NCI-H1105 (cell line): ENCODE measurements around the gene CDH6.

ENCODE experiments used
- DNase-seq: peaks from one replicate; lab custom pipeline; 2025; lab: John Stamatoyannopoulos, UW

CDH6 gene

GRCh38 chr5:31204958-31205357 lies 11.5 kb downstream of the CDH6 start:
- no peak for DNase-seq

- no peak for DNase-seq
Observed at GRCh38 chr5:31208043-31208442, 14.6 kb downstream of the CDH6 start.

GRCh38 chr5:31209334-31209733 lies 15.8 kb downstream of the CDH6 start:
- DNase-seq, result no peak

- no peak for DNase-seq
Observed at GRCh38 chr5:31211098-31211497, 17.6 kb downstream of the CDH6 start.

GRCh38 chr5:31213257-31213656 lies 19.8 kb downstream of the CDH6 start:
- no peak for DNase-seq

DNA sequence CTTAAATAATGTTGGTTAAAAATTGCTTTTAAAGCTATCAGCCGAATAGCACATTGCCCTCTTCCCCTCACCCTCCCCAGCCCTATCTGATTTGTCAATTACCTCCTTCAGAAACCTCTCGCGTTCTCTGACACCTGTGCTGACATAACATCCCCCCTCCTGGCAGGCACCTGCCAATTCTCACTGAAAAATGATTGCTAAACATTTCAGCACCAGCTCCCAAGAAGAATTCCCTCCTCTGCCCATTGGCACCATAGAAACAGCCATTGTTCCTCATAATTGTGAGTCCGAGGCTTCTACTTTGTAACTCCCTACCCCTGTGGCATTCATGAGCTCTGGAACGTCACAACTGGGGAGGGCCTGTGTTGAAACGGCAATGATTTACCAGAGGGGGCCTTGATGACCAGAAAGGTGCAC lies 20.2 kb downstream of the CDH6 start:
- DNase-seq, result no peak

GRCh38 chr5:31214229-31214628 lies 20.7 kb downstream of the CDH6 start:
- no peak for DNase-seq

DNA sequence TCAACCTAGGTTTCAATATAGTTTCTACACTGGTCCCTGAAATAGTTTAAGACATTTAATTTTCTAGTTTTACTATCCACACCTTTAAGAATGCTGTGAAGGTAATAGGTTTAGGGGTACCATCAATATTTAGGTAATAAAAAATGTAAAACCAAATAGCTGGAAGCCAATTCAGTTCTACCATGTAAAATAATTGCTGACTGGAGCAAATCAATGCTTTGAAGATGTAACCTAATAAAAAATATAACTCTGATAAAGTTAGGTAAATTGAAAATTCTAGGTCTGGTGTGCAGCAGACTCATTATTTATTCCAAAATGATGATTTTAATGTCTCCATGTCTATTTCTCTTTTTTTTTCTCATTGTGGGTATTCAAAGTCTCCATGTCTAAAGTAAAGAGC lies 21.8 kb downstream of the CDH6 start:
- no peak for DNase-seq

DNA sequence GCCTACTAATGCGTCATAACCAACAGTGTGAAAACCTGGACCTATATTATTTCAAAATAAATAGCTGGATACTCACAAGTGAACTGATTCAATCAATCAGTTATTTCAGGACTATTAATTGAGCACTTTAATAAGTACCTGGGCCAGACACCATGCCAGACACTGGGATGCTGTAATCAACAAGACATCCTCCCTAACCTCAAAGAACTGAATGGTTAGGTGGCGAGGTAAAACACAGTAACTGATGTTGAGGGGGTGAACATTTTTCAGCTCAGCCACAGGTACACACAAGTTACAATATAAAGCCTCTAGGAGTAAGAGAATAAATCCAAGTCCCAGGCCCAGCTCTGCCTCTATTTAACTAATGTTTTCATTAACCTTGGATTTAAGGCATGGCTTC lies 24.0 kb downstream of the CDH6 start:
- no peak for DNase-seq

DNA sequence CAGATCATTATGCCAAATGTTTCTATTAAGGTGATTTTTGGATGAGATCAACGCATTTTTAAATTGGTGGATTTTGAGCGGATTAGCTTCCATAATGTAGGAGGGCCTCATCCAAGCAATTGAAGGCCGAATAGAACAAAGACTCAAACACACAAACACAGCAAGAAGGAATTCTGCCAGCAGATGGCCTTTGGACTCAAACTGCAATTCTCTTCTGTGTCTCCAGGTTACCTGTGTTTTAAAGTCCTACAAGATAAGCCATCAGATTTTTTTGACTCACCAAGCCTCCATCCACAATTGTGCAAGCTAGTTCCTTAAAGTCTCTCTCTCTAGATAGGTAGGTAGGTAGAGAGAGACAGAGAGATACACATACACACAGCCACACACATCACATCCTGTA lies 25.5 kb downstream of the CDH6 start:
- no peak for DNase-seq

GRCh38 chr5:31221001-31221400 lies 27.5 kb downstream of the CDH6 start:
- DNase-seq, result no peak

GRCh38 chr5:31225118-31225517 lies 31.6 kb downstream of the CDH6 start:
- no peak for DNase-seq

- no peak for DNase-seq
Observed at GRCh38 chr5:31225613-31226012, 32.1 kb downstream of the CDH6 start.

DNA sequence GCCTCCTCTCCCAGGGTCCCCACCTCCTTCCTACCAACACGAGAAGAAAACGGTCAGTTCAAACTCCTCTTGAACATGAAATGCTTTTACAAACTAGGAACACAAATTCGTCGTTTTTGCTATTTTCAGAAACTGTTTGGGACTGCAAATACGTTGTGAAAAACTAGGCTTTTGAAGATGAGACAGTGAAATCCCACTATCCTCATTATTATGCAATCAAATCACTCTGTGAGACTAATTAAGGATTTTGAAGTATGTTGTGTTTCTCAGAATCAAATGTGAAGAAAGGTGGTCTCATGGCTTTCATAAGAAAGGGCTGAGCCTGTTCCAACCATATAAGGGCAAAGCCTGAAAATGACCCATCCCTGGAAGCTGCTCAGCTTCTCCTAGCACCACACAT lies 33.2 kb downstream of the CDH6 start:
- DNase-seq, result no peak

- DNase-seq, result no peak
Observed at GRCh38 chr5:31229266-31229665, 35.8 kb downstream of the CDH6 start.

- DNase-seq, result no peak
Observed at GRCh38 chr5:31231177-31231838, 37.8 kb downstream of the CDH6 start.

DNA sequence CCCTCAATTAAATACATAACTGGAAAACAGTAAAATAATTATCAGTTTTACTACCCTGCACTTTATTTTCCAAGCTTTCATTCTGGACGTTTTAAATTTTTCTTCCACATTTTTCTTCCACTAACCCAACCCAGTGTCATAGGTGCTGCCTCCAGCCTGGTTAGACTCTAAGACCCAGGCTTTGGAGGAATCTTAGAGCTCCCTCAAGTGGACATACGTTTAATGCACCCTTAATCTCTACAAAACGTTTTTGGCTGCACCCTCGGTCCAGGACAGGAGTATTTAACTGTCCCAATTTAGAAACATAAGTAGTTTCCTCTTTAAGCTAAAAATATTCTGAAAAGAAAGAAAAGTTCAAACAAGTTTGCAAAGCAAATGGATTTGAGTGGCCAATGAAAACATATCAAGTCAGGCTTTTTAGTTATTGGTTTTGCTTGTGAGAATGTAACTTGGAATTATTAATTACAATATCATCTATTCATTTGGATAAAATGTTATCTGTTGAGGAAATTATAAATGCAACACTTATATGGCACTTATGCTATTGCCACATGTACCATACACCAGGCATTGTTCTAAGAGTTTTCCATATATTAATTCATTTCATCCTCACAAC lies 38.9 kb downstream of the CDH6 start:
- DNase-seq, result no peak

GRCh38 chr5:31235381-31235780 lies 41.9 kb downstream of the CDH6 start:
- DNase-seq, result no peak

DNA sequence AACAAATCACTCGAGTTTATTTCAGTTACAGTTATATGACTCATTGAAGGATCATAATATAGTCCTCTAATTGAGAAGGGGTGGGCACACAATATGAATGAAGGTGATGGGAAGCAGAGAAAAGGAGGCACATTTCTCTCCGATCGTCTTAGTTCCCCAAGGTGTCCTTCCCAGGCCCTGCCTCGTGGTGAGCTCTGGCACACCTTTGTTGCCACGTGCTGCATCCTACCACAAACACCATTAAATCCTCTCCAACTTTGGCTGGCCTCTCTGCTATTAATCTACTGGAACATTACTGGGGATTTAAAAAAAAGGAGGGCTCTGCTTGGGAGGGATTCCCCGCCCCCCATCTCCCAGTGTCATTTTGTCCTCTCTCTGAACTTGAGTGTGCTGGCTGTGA lies 42.9 kb downstream of the CDH6 start:
- no peak for DNase-seq

DNA sequence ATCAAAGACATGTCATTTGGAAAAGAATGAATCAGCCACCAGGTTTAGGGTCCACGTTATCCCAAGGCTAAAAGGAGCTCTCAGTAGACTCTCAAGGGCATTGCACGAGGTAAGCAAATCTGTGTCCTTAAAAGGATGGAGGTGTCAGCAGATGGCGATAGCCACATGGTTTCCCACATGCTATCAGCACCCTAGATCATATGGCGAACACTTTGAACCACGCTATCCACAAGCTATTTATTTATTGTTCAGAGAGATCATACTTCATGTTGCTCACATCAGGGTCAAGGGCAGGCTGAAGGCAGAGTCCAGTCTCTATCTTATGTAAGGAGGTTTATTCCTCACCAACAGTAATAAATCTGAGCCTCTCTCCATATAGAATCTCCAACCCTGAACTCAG lies 43.7 kb downstream of the CDH6 start:
- DNase-seq, result no peak

GRCh38 chr5:31238497-31238896 lies 45.0 kb downstream of the CDH6 start:
- DNase-seq, result no peak

DNA sequence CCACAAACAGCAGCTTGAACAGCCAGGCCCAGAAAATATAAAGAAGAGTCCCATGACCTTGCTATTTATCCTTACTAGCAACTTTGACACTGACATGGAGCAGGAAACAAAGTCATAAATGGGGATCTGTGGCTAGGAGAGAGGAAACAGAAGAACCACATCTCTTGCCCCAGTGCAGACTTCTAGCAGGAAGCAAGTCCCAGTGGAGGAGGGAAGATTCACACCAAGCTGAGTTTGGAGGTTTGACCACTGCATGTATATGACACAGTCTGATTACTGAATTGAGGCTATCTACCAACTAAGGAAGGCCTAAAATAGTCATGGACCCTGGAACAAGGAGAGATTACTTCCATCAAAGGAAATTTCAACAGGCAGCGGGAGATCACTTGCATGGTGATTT lies 51.4 kb downstream of the CDH6 start:
- no peak for DNase-seq

DNA sequence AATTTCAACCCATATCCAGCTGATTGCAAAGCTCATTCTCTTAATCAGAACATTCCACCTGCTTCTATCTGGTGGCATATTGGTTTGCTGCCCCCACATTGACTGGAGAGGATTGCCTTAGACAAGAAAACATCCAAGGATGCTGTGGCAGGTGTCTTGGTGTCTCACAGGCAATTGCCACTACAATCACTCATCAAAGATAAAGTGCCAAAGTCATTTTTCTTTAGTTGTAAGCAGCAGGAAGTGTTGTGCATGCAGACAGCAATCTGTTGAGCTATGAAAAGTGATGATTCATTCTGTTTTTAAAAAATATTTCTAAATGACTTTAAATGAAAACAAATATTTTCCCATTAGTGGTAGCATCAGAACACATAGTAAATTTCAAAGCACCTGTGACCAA lies 53.9 kb downstream of the CDH6 start:
- no peak for DNase-seq

- DNase-seq, result no peak
Observed at GRCh38 chr5:31250201-31250600, 56.7 kb downstream of the CDH6 start.
